GM12878 (cell line): Measurements from ENCODE around the gene BSPRY. TPM values are rescaled to one million over a fixed set of nuclear protein-coding genes. Genes with fewer than 3 reads are reported as not detected.

ENCODE experiments used
- ATAC-seq: fragments of 200-7000 bp; cut with Tn5 transposase; 3 replicates; pipeline ENCODE4 v1.9.1; 2020; ENCODE audit warnings: mild to moderate bottlenecking, moderate library complexity
- BruUV-seq: library from RNA; stranded (reverse); fragments of 400-500 nt; replicated peaks from 2 replicates; lab custom pipeline; 2021; lab: Mats Ljungman, UMichigan
- CTCF ChIA-PET: fragments of 300-600 bp; sonication (Branson Sonifier 250); formaldehyde crosslinking; extraction: SDS; loops from one replicate; lab custom pipeline; 2021; ENCODE audit warnings: inconsistent platforms; lab: Yijun Ruan, JAX
- POLR2A ChIA-PET: fragments of 350-600 bp; formaldehyde crosslinking; extraction: SDS; loops from one replicate; lab custom pipeline; 2021; ENCODE audit warnings: inconsistent platforms; lab: Charles Lee
- RAD21 ChIA-PET: fragments of 300-600 bp; sonication (Branson Sonifier 250); formaldehyde crosslinking; loops from one replicate; lab custom pipeline; 2023; ENCODE audit warnings: antibody characterized with exemption; ENCODE audit not compliant: unreplicated experiment; lab: Charles Lee
- SMC1A ChIA-PET: fragments of 300-600 bp; sonication (Branson Sonifier 250); formaldehyde crosslinking; loops from one replicate; lab custom pipeline; 2023; ENCODE audit not compliant: unreplicated experiment, uncharacterized antibody; lab: Charles Lee
- DNase-seq: peaks from one replicate; pipeline ENCODE4 v3.0.0-alpha.2; 2011; ENCODE audit warnings: low read depth, low spot score
- FAIRE-seq: peaks from 3 replicates; lab custom pipeline; 2011; peaks lifted over from hg19 to GRCh38; lab: Jason Lieb, UNC
- H2AFZ ChIP-seq: 2 replicates; pipeline ENCODE4 v1.6.0; 2011; ENCODE audit warnings: low read depth, low read length, control low read depth; ENCODE audit not compliant: control insufficient read depth
- H3K27ac ChIP-seq: 2 replicates; pipeline ENCODE4 v1.5.1; 2011; ENCODE audit warnings: control low read depth; ENCODE audit not compliant: control insufficient read depth, insufficient read depth
- H3K27me3 ChIP-seq, 2 experiments: replicated peaks in 1 of 2; 2 replicates each; pipeline versions ENCODE4 v1.6.0 to v1.6.1; 2011; ENCODE audit warnings: low read length in 1 of 2; ENCODE audit not compliant: control insufficient read depth in 2 of 2, insufficient read depth in 2 of 2
- H3K36me3 ChIP-seq, 2 experiments: 2 replicates each; pipeline ENCODE4 v1.5.1; 2011; ENCODE audit warnings: low read length in 1 of 2; ENCODE audit not compliant: control insufficient read depth in 2 of 2, insufficient read depth in 2 of 2
- H3K4me1 ChIP-seq: 2 replicates; pipeline ENCODE4 v1.6.1; 2011; ENCODE audit warnings: mild to moderate bottlenecking, low read length, moderate library complexity, mixed read lengths; ENCODE audit not compliant: control insufficient read depth, insufficient read depth
- H3K4me2 ChIP-seq: 2 replicates; pipeline ENCODE4 v1.6.0; 2011; ENCODE audit warnings: control low read depth; ENCODE audit not compliant: control insufficient read depth, insufficient read depth
- H3K4me3 ChIP-seq: fragments of 200-600 bp; sonication (generic); 2 replicates; pipeline ENCODE4 v1.5.1; 2016
- H3K79me2 ChIP-seq: 2 replicates; pipeline ENCODE4 v1.6.0; 2011; ENCODE audit warnings: low read length; ENCODE audit not compliant: control insufficient read depth, insufficient read depth
- H3K9ac ChIP-seq: 2 replicates; pipeline ENCODE4 v1.8.0; 2011; ENCODE audit warnings: low read length, control low read depth, mixed read lengths; ENCODE audit not compliant: control insufficient read depth, insufficient read depth
- H3K9me3 ChIP-seq: replicated peaks from 3 replicates; pipeline ENCODE4 v1.5.1; 2011; ENCODE audit warnings: mild to moderate bottlenecking, low read length; ENCODE audit not compliant: control insufficient read depth, insufficient read depth
- H4K20me1 ChIP-seq: 2 replicates; pipeline ENCODE4 v1.6.0; 2011; ENCODE audit not compliant: control insufficient read depth, insufficient read depth
- BCL3 ChIP-seq: IDR thresholded peaks from 2 replicates; pipeline ENCODE4 v1.6.1; 2011; ENCODE audit warnings: borderline replicate concordance, low read depth, mild to moderate bottlenecking, moderate library complexity, low read length; ENCODE audit not compliant: insufficient read depth, poor library complexity, severe bottlenecking
- SPI1 ChIP-seq: IDR thresholded peaks from 2 replicates; pipeline ENCODE4 v1.6.1; 2011; ENCODE audit warnings: low read depth, mild to moderate bottlenecking, low read length, moderate library complexity, borderline replicate concordance; ENCODE audit not compliant: insufficient read depth
- WGBS: methylation state at CpG from one replicate; pipeline ENCODE4 v1.1.6; 2016; ENCODE audit warnings: low lambda C conversion rate; ENCODE audit not compliant: insufficient replicate concordance, insufficient coverage; ENCODE audit errors: missing lambda C conversion rate; 5-methylcytosine and 5-hydroxymethylcytosine counted together
- in situ Hi-C: fragments of 300-500 bp; cut with MboI; formaldehyde crosslinking; loops from 9 replicates; pipeline ENCODE4 v1.14.3; 2018; ENCODE audit warnings: mixed read lengths
- intact Hi-C: fragments of 100-400 bp; cut with micrococcal nuclease; formaldehyde crosslinking; loops from one replicate; pipeline ENCODE4 v1.14.2; 2022; ENCODE audit not compliant: unreplicated experiment
- polyA plus RNA-seq, 11 experiments: library from polyadenylated mRNA; depleted of rRNA in 4 of 11; unstranded in 6 of 11; stranded (reverse) in 5 of 11; fragments of >200 nt; fragmentation: Nextera tagmentation in 4 of 11; fragmentation: Illumina TruSeq in 1 of 11; extraction: Ambion mirVana in 4 of 11; extraction: Trizol in 1 of 11; gene quantifications; 1 replicate in 1 of 11; 2 replicates in 10 of 11; pipeline versions ENCODE4 v1.2.1 to v1.2.3, GENCODE V29; 2011 to 2016; ENCODE audit warnings: inconsistent platforms in 2 of 11, missing spikeins in 2 of 11, low read depth in 1 of 11
- total RNA-seq, 4 experiments: library from RNA; depleted of rRNA in 3 of 4; stranded (reverse); fragments of >200 nt in 3 of 4; fragmentation: Illumina TruSeq in 1 of 4; extraction: Trizol in 1 of 4; gene quantifications; 2 replicates each; pipeline versions ENCODE4 v1.2.1 to v1.2.3, GENCODE V29; 2013 to 2021

The BSPRY gene
- total and polyA plus RNA-seq, 10 of the 15 experiments (the other 5 are each of a cell fraction or from before 2014, with no cell fraction given), result 0.45 to 6.3 (median 4.1) TPM

- no peak for TF ChIP-seq SPI1
These were observed 20.5 kb downstream of the BSPRY start (continued) for GRCh38 chr9:113369855-113370140.

- WGBS, result 77% methylated on average over 8 of the region's 8 CpGs
- ATAC-seq, result no peak
These were observed 21.5 kb downstream of the BSPRY start for GRCh38 chr9:113370806-113371325.

More at GRCh38 chr9:113370806-113371325, 21.5 kb downstream of the BSPRY start:
- no peak overlapping the region for H2AFZ ChIP-seq
- H3K27ac ChIP-seq, result no peak overlapping the region
- no peak overlapping the region for H3K9ac ChIP-seq
- no TSS peak for BruUV-seq
- H3K9me3 ChIP-seq, result no peaks in the 10 kb centered on the region
- peaks cover 18% of the 10 kb centered on the region for H3K4me1 ChIP-seq
- ChIA-PET POLR2A (no interaction called here), RAD21 (no interaction called here), CTCF (no interaction called here), SMC1A (no interaction called here)
- intact Hi-C loops, result no loop called here
- no peak overlapping the region for H3K4me3 ChIP-seq
- H3K4me2 ChIP-seq, result no peak overlapping the region
- no peaks in the 10 kb centered on the region for H3K27me3 ChIP-seq
- TF ChIP-seq BCL3, result no peak
- peaks cover 5 to 7% of the 10 kb centered on the region in 2 experiments for H3K36me3 ChIP-seq
- no peak for FAIRE-seq
- H4K20me1 ChIP-seq, result no peaks in the 10 kb centered on the region
- DNase-seq, result no peak
- in situ Hi-C loops, result no loop called here
- H3K79me2 ChIP-seq, result peaks cover 5% of the 10 kb centered on the region
